Right lobe of liver (tissue), 6 donors: ENCODE data around the gene RAD54L. TPM values are rescaled to one million over a fixed set of nuclear protein-coding genes. Genes with fewer than 3 reads are reported as not detected.

Source experiments
- ATAC-seq, 4 donors: fragments of 200-7000 bp; cut with Tn5 transposase; one replicate each; pipeline ENCODE4 v1.9.1; 2020; ENCODE audit warnings: mild to moderate bottlenecking in 4 of 4, moderate library complexity in 4 of 4
- DNase-seq, 3 donors: peaks; one replicate each; pipeline ENCODE4 v3.0.0-alpha.2; 2020
- H3K27ac ChIP-seq, 3 donors: fragments of 200-600 bp; one replicate each; pipeline ENCODE4 v1.8.0; 2022
- H3K27me3 ChIP-seq, 2 donors: fragments of 200-600 bp; one replicate each; pipeline ENCODE4 v1.8.0; 2022
- H3K36me3 ChIP-seq, 4 donors: fragments of 200-600 bp; sonication (generic) in 1 of 4; one replicate each; pipeline versions ENCODE4 v1.5.1 to v1.8.0; 2017 to 2022; ENCODE audit warnings: control low read depth in 1 of 4
- H3K4me1 ChIP-seq, 4 donors: fragments of 200-600 bp; sonication (generic) in 1 of 4; one replicate each; pipeline versions ENCODE4 v1.5.1 to v1.8.0; 2017 to 2022; ENCODE audit warnings: control low read depth in 1 of 4
- H3K4me3 ChIP-seq, 3 donors: fragments of 200-600 bp; one replicate each; pipeline ENCODE4 v1.8.0; 2022
- H3K9me3 ChIP-seq, 4 donors: fragments of 200-600 bp; sonication (generic) in 1 of 4; one replicate each; pipeline versions ENCODE4 v1.5.1 to v1.8.0; 2017 to 2022; ENCODE audit warnings: control low read depth in 1 of 4
- POLR2A ChIP-seq: fragments of 450-650 bp; IDR thresholded peaks from one replicate; pipeline ENCODE4 v1.6.1; 2017; ENCODE audit warnings: antibody characterized with exemption, mild to moderate bottlenecking
- WGBS: methylation state at CpG from one replicate; pipeline ENCODE4 v1.1.6; 2018; ENCODE audit warnings: low coverage, low lambda C conversion rate; ENCODE audit not compliant: insufficient coverage; ENCODE audit errors: missing lambda C conversion rate; 5-methylcytosine and 5-hydroxymethylcytosine counted together
- intact Hi-C, 2 donors: fragments of 100-400 bp; cut with DNase I; formaldehyde crosslinking; loops; one replicate each; pipeline versions ENCODE4 v1.11.2 to v1.14.1; 2022
- total RNA-seq, 6 experiments: library from RNA; depleted of rRNA in 2 of 6; stranded (reverse); fragments of >200 nt in 2 of 6; fragmentation: NEBNext Ultra II Directional in 3 of 6; extraction: Animal tissue kit (Norgen Biotek cat#: 25700) in 3 of 6; gene quantifications; one replicate each; pipeline versions ENCODE4 v1.1.0 to v1.2.4, GENCODE V29; 2016 to 2023
- TF ChIP-seq, protein P1 (sequence below), 4 donors: fragments of 200-600 bp in 3 of 4; fragments of 450-650 bp in 1 of 4; IDR thresholded peaks; one replicate each; pipeline versions ENCODE4 v1.5.1 to v1.8.0; 2016 to 2022; ENCODE audit warnings: antibody characterized with exemption in 4 of 4, mild to moderate bottlenecking in 2 of 4
- donor health status: DM: no; HTN: yes; CAD: no.
- donor health status: DM: no; HTN: no; CAD: no.
- donor health status: DM: no; HTN: no; CAD: no.
- donor health status: DM: no; HTN: yes; CAD: no.
- donor health status: DM: no; HTN: yes; CAD: no.

RAD54L gene
- total RNA-seq, 6 experiments from 2014 or later: 0.27 to 2.5 (median 0.70) TPM

DNA sequence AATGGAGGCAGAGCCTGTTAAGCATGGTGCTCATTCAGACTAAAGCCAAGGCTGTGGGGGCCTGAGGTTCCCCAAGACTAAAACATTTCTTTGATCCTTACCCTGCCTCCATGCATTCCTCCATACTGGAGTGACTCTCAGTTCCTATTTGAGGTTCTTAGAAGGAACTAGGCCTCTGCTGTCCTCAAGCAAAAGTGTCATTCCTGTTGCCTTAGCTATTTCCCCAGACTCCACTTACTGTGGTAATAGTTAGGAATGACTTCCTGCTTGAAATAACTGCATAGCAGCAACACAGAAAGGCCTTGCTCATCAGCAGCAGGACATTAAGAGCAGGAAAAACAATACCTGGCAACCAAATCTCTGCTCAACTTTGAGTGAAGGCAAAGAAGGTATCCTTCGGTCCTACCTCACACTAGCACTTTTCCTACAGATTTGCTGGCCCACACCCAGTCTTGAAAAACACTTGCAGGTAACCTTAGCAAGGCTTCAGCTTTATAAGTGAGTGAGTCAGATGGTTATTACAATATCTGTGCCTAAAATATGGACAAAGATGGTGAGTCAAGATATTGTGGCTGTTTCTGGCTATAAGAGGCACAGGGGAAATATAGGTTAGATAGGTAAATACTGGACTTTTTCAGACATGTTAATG, 41.0 kb downstream of the RAD54L start:
- H3K27ac ChIP-seq: no peak overlapping the region

DNA sequence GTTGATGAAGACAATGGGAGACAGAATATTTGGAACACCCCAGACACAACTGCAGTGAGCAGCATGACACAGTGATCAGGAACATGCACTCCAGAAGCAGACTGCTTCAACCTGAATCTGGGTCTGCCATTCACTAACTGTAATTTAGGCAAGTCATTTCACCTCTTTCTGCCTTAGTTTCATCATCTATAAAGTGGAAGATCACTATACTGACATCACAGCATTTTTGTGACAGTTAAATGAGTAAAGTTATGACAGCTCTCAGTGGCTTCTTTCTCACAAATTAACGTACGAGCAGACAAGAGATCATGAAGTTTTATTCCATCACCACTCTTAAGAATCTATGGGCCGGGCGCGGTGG, 41.6 kb downstream of the RAD54L start:
- H3K4me3 ChIP-seq: no peak overlapping the region
- ATAC-seq (no peak), DNase-seq (no peak)
- no peak overlapping the region for H3K27ac ChIP-seq
- H3K36me3 ChIP-seq: peaks cover 0 to 34% (median 15%) of the 10 kb centered on the region in 4 donors
- no peaks in the 10 kb centered on the region for H3K9me3 ChIP-seq
- WGBS: 96% methylated on average over 5 of the region's 5 CpGs
- no peak for TF ChIP-seq POLR2A
- TF ChIP-seq, protein P1, sequence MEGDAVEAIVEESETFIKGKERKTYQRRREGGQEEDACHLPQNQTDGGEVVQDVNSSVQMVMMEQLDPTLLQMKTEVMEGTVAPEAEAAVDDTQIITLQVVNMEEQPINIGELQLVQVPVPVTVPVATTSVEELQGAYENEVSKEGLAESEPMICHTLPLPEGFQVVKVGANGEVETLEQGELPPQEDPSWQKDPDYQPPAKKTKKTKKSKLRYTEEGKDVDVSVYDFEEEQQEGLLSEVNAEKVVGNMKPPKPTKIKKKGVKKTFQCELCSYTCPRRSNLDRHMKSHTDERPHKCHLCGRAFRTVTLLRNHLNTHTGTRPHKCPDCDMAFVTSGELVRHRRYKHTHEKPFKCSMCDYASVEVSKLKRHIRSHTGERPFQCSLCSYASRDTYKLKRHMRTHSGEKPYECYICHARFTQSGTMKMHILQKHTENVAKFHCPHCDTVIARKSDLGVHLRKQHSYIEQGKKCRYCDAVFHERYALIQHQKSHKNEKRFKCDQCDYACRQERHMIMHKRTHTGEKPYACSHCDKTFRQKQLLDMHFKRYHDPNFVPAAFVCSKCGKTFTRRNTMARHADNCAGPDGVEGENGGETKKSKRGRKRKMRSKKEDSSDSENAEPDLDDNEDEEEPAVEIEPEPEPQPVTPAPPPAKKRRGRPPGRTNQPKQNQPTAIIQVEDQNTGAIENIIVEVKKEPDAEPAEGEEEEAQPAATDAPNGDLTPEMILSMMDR (IDR thresholded peaks at IDR 0.05): no peak
- no peaks in the 10 kb centered on the region for H3K4me1 ChIP-seq
- no peaks in the 10 kb centered on the region for H3K27me3 ChIP-seq
- intact Hi-C loops: no loop called here

More for the DNA sequence above, 41.0 kb downstream of the RAD54L start:
- H3K4me3 ChIP-seq: no peak overlapping the region
- H3K36me3 ChIP-seq: peaks cover 0 to 35% (median 14%) of the 10 kb centered on the region in 4 donors
- no peaks in the 10 kb centered on the region for H3K4me1 ChIP-seq
- intact Hi-C loops: no loop called here
- TF ChIP-seq, protein P1 (IDR thresholded peaks at IDR 0.05): no peak
- TF ChIP-seq POLR2A: no peak
- WGBS: 88% methylated on average over 1 of the region's 1 CpG
- ATAC-seq (no peak), DNase-seq (no peak)
- no peaks in the 10 kb centered on the region for H3K27me3 ChIP-seq
- no peaks in the 10 kb centered on the region for H3K9me3 ChIP-seq

DNA sequence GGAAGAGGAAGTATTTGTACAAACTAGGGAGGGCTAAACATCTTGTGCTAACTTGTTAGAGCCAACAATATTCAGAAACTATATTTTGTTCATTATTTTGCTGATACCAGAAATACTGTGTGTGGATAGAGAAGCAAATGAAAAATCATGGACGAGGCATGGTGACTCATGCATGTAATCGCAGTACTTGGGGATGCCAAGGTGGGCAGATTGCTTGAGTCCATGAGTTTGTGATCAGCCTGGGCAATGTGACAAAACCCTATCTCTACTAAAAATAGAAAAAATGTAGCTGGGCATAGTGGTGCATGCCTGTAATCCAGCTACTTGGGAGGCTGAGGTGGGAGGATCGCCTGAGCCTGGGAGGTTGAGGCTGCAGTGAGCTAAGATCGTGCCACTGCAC, 42.4 kb downstream of the RAD54L start:
- H3K4me3 ChIP-seq: no peak overlapping the region
- WGBS: 89% methylated on average over 4 of the region's 4 CpGs
- H3K27me3 ChIP-seq: no peaks in the 10 kb centered on the region
- peaks cover 0 to 31% (median 18%) of the 10 kb centered on the region in 4 donors for H3K36me3 ChIP-seq
- TF ChIP-seq POLR2A: no peak
- TF ChIP-seq, protein P1 (IDR thresholded peaks at IDR 0.05): no peak
- no peak for ATAC-seq
- intact Hi-C loops: no loop called here
- DNase-seq: no peak
- H3K4me1 ChIP-seq: no peaks in the 10 kb centered on the region
- H3K9me3 ChIP-seq: no peaks in the 10 kb centered on the region
- no peak overlapping the region for H3K27ac ChIP-seq

DNA sequence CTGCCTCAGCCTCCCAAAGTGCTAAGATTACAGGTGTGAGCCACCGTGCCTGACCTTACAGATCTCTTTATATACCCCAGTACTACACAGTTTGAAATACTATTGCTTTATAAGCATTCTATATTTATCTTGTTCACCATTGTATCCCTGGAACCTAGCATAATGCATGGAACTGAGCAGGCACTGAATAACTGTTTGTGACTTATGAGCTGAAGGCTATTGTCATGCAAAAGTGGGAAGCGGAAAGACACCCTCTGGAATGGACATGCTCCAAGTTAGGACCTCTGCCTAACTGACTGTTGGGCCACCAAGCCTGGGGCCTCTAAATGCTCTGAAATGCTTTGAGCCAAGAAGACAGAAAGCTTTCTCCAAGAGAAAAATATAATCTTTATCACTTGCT, 47.7 kb downstream of the RAD54L start:
- H3K4me3 ChIP-seq: no peak overlapping the region
- DNase-seq (no peak), ATAC-seq (no peak)
- H3K4me1 ChIP-seq: no peaks in the 10 kb centered on the region
- no peaks in the 10 kb centered on the region for H3K9me3 ChIP-seq
- H3K27me3 ChIP-seq: no peaks in the 10 kb centered on the region
- WGBS: 100% methylated on average over 1 of the region's 2 CpGs
- H3K27ac ChIP-seq: no peak overlapping the region
- intact Hi-C loops: no loop called here
- TF ChIP-seq, protein P1 (IDR thresholded peaks at IDR 0.05): no peak
- TF ChIP-seq POLR2A: no peak
- peaks cover 2 to 45% (median 23%) of the 10 kb centered on the region in 4 donors for H3K36me3 ChIP-seq
